ENCODE data around the gene RANBP10.
"Not testable (repeated sequence)": the region's sequence is repeated elsewhere in the genome, so short reads cannot be mapped to it uniquely, and the experiment has no call there.

The RANBP10 gene

DNA sequence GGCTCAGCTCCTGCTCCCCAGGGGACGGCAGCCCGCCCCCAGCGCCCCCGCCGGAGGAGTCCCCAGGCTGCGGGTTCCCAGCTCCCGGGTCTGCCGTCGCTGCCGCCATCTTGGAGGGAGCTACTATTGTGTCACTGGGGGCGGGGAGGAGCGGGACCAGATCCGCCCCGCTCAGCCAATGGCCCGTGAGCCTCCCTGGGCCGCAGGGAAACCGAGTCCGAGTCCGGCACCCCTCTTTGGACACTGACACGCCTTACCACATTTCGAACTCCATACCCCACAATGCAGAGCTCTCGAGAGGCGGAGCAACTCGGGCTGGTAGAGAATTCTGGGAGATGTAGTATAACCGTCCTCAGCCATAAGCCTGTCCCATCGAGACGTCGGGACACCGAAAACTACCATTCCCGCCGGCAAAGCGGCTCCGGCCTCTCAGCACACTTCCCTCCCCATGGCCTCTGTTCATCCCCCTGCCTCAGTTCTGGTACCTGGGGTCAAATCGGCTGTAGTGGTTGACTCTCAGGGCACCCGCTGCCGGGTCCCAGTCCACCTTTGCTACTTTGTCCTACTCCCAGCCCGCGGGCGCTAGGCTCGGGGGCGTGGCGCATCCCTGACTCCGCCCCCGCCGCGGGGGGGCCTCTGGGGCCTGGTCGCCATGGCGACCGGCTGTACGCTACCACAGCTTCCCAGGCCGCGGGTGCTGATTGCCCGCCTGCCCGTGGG lies at the start of gene RANBP10, which contains the start of gene TSNAXIP1:
Gene RANBP10 (minus strand): TSS at position 133 of the 720 bp plus-strand sequence. CDS start 24 bp downstream, at position 109.
Gene TSNAXIP1 (plus strand): TSS at position 462 of the 720 bp plus-strand sequence. CDS start 261 bp downstream, outside the sequence.
- DNase-seq (ENCODE audit: low read depth) = peak; percentile 95

DNA sequence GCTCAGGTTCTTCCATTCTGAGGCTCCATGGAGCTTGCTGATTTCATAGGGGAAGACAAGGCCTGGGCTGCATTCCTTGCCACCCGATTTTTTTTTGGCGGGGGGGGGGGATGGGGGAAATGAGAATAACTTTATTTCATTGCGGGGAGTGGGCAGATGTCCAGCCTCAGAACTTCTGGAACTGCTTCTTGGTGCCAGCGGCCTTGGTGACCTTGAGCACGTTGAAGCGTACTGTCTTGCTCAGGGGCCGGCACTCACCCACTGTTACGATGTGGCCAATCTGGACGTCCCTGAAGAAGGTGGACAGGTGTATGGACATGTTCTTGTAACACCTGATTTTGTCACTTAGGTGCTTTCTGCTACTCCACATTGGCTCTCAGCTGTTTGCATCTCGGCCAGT lies 49.4 kb upstream of the RANBP10 start:
- no peak for DNase-seq (ENCODE audit: low read depth)

DNA sequence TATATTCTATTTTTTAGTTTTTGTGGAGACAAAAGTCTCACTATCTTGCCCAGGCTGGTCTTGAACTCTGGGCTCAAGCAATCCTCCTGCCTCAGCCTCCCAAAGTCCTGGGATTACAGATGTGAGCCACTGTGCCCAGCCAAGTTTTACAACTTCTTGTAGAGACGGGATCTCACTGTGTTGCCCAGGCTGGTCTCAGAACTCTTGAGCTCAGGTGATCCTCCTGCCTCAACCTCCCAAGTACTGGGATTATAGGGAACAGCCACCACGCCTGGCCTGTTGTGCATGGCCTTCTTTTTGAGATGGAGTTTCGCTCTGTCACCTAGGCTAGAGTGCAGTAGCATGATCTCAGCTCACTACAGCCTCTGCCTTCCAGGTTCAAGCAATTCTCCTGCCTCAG lies 47.3 kb upstream of the RANBP10 start:
- DNase-seq (ENCODE audit: low read depth) = no peak

DNA sequence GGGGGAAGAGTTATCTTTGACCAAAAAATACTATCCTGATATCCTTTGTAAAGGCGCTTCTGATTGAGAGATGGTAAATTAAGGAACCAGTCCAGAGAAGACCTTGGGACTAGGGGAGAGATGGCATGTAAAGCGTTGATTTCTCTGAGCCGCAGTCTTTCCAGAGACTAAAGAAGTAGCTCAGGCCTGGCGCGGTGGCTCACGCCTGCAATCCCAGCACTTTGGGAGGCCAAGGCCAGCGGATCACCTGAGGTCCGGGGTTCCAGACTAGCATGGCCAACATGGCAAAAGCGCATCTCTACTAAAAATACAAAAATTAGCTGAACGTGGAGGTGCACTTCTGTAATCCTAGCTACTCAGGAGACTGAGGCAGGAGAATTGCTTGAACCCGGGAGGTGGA lies 41.8 kb upstream of the RANBP10 start:
- DNase-seq (ENCODE audit: low read depth) = no peak

DNA sequence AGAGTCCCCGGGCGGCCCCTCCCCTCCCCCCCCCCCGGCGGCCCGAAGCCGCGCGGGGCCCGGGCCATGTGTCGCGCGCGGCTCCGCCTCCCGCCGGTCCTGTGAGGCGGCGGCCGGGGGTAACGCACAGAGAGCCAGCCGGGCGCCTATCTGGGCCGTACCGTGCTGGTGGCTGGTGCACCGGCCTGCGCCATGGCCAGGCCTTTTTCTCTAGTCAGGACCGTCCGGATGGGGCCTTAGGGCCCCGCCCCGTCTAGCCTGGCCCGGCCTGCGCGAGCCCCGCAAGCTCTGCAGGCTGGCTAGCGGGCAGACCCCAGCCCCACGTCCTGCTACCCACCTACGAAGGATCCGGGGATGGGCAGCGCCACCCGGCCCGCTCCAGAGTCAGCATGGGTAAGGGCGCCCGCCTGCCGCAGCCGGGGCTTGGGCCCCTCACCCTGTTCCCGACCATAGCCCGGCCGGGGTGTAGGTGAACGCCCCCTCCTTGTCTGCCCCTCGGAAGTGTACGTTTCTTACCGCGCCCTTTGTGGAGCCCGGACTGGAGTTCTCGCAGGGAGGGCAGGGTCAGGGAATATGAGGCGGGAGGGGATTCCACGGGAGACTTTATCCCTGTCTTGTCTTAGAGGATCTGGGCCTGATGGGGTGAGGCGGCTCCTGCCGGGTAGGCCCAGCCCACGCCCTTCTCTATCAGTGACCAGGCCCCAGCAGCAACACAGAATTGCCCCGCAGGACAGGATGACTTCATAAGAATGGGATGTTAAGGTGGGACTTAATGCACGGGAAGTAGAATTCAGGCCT lies 40.9 kb upstream of the RANBP10 start, which contains the start of gene CENPT:
Gene CENPT (minus strand): TSS at position 630 of the 798 bp plus-strand sequence. CDS start 13,834 bp downstream, outside the sequence.
- no peak for DNase-seq (ENCODE audit: low read depth)

DNA sequence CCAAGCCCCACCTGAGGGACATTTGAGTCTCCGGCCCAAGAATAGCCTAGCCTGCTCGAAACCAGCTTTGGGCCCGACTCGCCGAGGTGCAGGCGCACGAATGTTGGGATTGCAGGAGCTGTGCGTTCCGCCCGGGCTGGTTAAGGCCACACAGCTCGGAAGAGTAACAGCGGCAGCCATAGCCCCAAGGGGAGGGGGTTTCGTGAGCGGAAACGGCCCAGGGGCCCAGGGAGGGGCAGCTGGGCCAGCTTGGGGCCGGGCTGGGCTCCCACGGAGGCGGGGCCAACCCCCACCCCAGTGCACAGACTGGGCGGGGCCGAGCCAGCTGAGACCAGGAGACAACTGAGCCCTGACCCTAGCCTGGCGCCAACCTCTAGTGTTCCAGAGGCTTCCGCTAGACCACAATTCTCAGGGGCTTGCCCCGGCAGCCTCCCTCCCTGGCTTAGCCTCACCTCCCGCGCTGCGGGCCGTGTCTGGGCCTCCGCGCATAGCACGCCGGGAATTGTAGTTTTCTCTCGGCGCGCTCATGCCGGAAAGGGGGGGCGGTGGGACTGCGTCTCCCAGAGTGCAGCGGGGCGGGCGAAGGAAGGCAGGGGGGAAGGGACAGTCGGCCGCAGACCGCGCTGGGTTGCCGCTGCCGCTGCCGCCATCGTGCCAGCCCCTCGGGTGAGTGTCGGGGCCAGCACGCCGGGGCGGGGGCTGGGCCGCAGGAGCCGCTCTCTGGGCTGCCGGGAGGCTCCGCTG lies 40.1 kb upstream of the RANBP10 start, which contains the start of gene NUTF2:
Gene NUTF2 (plus strand): TSS at position 614 of the 744 bp plus-strand sequence. CDS start 18,198 bp downstream, outside the sequence.
- peak; percentile 95 for DNase-seq (ENCODE audit: low read depth)

DNA sequence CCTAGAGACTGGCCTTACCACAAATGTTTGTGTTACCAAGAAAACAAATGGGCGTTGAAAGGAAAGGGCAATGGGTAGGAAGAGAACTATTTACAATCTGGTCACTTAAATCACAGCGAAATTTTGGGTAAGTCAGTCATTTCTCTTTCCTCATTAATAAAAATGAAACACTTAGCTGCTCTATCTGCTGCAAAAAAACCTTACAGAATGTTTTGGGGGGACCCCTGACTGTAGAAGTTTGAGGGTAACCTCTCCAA lies 39.6 kb upstream of the RANBP10 start:
- DNase-seq (ENCODE audit: low read depth) = no peak

DNA sequence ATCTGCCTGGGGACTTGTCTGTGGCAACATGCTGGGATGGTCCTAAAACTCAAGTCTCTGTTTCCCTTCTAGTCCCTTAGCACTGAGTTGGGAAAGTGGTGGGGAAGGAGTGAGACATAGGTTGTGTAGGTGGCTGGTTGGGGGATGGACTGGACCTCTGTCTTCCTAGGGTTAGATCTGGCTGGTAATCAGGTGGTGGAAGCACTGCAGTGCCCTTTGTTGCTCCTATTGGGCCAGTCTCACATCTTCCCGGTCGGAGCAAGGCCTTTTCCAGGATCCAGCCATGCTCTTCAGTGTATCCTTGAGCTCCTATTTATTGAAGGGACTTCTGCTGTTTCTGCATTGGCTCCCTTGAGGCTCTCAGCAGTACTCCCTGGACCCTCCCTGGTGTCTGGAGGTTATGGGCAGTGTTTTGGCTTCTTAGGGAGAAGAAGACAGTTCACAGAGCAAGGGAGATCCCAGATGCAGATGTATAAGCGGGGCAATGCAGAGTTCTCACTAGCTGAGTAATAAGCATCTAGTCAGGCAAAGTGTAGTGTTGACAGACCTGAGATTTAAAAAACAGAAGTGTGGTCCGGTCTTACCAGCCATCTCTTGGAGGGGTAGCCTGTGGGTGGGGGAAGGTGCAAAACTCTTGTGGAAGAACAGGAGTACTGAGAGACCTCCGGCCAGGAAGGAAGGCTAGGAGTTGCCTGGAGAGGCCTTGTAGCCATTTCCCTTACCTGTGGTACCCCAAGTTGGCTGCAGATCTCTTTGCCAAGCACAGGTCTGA lies 39.1 kb upstream of the RANBP10 start:
- DNase-seq (ENCODE audit: low read depth) = no peak

DNA sequence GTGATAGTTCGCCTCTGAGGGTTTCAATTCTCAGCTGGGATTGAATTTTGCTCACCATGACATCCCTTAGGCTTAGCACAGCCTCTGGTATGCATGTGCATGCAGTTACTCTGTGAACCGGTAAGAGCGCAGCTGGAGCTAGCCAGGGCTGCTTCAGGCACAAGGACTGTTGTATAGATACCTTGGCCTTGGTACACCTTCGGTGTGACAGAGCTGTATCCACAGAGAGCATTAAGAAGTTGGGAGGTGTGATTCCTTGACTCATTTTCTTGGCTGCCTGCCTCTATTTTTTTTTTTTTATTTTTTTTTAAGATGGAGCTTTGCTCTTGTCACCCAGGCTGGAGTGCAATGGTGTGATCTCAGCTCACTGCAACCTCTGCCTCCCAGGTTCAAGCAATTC lies 38.1 kb upstream of the RANBP10 start:
- no peak for DNase-seq (ENCODE audit: low read depth)

DNA sequence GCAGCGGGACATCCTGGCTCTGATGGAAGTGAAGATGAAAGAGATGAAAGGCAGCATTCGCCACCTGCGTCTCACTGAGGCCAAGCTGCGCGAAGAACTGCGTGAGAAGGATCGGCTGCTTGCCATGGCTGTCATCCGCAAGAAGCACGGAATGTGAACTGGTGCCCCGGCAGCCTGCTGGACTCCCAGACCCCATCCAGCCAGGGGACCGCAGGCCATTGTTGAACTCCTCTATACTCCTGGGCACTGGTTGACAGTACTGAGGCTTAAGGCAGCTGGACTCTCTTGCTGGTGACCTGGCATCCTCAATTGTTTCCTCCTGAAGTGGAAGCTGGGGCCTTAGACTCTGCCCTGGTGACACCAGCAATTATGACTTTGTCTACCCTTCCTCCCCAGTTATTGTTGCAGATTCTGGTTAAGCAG lies 37.0 kb upstream of the RANBP10 start:
- no peak for DNase-seq (ENCODE audit: low read depth)

DNA sequence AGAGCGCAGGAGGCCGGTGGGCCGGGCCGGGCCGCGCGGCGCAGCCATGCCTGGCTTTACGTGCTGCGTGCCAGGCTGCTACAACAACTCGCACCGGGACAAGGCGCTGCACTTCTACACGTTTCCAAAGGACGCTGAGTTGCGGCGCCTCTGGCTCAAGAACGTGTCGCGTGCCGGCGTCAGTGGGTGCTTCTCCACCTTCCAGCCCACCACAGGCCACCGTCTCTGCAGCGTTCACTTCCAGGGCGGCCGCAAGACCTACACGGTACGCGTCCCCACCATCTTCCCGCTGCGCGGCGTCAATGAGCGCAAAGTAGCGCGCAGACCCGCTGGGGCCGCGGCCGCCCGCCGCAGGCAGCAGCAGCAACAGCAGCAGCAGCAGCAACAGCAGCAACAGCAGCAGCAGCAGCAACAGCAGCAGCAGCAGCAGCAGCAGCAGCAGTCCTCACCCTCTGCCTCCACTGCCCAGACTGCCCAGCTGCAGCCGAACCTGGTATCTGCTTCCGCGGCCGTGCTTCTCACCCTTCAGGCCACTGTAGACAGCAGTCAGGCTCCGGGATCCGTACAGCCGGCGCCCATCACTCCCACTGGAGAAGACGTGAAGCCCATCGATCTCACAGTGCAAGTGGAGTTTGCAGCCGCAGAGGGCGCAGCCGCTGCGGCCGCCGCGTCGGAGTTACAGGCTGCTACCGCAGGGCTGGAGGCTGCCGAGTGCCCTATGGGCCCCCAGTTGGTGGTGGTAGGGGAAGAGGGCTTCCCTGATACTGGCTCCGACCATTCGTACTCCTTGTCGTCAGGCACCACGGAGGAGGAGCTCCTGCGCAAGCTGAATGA lies 36.4 kb upstream of the RANBP10 start:
- DNase-seq (ENCODE audit: low read depth) = peak; percentile 59

DNA sequence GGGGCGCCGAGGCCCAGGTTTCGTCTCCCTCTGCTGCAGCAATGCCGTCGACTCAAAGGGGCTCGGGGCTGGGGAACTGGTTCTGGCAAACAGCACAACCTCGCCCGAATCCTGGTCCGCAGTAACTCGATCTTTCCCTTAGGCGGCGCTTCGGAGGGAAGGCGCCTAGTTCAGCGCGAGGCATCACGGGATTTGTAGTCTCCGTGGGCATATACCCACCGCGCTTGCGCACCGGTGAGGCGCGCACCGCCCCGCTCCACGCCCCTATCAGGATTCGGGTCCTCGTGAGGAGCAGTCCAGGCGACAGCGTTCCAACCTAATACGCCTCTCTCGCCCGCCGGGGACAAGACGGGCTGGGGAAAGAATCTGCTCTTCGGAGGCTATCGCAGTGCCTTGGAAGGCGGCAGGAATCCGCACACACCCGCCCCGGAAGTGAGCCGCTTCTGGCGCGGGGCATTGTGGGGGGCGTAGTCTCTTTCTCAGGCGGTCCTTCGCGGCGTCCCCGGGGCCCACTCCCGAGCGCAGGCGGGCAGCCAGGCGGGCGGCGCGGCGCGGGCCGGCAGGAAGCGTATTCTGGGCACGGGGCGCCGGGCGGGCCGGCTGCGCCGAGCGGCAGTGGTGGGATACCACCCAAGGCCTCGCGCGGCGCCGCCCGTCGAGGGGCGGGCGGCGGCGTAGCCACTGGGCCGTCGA lies 35.6 kb upstream of the RANBP10 start, which contains the start of gene THAP11:
Gene THAP11 (plus strand): TSS at position 505 of the 693 bp plus-strand sequence. CDS start 235 bp downstream, outside the sequence.
- DNase-seq (ENCODE audit: low read depth) = peak; percentile 91

DNA sequence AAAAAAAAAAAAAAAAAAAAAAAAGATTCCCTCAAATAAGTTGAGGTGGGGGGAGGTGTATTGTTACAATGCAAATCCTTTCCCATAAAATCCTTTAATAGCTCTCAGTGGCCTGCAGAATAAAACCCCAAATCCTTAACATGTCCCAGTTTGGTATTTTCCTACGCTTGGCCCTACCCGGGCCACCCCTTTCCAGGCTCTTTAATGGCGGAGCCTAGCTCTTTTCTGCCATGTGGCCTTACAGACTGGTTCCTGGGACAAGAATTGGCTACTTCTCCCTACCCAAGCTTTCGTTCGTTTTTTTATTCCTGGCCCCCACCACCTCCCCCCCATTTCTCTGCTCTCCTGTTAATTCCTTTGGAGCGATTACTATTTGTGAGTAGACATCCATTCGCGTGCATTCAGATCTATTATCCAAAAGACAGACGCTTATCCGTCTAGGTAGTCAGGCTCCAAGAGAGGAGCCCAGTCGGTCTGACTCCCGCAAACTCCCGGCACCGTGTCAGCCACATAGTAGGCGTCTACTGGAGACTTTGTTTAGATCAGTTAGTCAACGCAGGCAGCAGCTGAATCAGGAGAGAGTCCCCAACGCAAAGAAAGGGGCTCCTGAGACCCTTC lies 34.9 kb upstream of the RANBP10 start:
- no peak for DNase-seq (ENCODE audit: low read depth)

DNA sequence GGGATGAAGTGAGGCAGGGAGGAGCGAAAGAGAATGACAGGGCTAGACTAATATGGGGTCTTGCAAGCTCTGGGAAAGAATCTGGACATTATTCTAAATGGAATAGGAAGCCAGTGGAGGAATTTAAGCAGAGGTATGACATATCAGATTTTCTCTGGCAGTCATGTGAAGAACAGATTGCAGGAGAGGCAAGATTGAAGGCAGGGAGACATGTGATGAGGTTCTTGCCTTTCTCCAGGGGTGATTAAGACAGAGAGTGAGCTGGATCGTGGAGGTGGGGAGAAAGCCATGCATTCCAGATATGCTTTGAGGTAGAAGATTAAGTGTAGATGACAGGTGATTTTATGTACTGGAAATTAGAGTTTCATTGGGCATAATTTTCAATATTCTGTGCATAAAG lies 31.5 kb upstream of the RANBP10 start:
- DNase-seq (ENCODE audit: low read depth) = no peak

DNA sequence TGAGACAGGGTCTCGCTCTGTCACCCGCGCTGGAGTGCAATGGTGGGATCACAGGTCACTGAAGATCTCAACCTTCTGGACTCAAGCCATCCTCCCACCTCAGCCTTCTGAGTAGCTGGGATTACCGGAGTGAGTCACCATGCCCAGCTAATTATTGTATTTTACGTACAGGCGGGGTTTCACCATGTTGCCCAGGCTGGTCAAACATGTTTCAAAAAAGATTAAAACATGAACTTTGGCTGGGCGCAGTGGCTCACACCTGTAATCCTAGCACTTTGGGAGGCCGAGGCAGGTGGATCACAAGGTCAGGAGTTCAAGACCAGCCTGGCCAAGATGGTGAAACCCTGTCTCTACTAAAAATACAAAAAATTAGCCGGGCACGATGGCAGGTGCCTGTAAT lies 30.8 kb upstream of the RANBP10 start:
- not testable (repeated sequence) for DNase-seq (ENCODE audit: low read depth)

DNA sequence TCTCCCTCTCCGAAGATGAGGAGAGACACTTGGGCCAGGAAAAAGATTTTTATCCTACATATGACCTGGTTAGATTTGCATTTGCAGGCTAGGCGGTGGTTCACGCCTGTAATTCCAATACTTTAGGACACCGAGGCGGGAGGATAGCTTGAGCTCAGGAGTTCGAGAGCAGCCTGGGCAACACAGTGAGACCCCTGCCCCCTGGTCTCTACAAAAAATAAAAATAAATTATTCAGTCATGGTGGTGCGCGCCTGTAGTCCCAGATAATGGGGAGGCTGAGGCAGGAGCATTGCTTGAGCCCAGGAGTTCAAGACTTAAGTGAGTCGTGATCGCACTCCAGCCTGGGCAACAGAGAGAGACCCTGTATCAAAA lies 27.9 kb upstream of the RANBP10 start:
- DNase-seq (ENCODE audit: low read depth) = no peak

DNA sequence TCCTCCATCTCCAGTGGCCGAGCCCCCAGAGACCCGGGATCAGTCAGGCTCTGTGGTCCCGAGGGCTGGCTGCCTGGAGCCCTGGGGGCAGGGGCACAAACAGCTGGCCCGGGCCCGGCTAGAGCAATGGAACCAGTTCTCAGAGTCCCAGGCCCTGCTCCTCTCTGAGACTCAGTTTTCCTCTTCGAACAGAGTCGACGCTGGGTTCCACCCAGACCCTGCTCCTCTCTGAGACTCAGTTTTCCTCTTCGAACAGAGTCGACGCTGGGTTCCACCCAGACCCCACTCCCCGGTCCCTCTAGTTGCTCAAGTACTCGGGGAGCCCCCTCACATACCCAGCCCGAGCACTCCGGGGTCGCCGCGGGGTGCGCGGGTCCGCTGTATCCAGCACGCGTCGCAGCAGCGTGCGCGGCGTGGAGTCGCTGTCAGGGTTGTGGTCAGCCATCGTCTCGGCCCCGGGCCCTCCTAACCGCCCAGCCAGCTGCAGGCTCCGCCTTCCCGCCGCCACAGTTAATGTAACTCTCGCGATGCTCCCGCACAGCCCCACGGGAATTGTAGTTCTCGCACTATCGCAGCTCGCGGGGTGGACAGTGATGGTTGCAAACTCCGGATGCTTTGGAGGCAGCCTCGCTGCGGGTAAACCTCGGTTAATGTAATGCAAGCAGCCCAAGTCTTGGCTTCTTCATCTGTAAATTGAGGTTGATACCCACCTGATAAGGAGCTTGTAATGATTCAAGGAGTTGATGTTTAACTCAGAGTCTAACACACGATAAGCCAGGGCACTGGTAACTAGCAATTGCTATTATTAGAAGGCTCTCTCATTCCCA lies 27.3 kb upstream of the RANBP10 start:
- DNase-seq (ENCODE audit: low read depth) = peak; percentile 91

DNA sequence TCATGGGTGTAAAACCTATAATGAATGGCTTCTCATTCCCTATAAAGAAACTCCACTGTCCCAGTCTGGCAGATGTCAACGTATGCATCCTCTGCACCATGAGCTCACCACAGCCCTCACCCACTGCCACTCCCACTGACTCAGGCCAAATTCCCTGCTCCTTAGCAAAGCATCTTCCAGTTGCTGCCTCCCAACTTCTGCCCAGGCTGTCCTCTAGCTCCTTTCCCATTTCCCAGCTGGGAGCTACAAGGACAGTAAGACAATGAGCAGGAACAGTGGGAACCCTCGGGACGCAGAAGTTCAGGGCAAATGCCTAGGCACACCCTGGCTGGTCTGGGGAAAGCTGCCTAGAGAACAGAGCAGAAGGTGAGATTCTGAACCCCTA lies 26.7 kb upstream of the RANBP10 start:
- DNase-seq (ENCODE audit: low read depth) = no peak

DNA sequence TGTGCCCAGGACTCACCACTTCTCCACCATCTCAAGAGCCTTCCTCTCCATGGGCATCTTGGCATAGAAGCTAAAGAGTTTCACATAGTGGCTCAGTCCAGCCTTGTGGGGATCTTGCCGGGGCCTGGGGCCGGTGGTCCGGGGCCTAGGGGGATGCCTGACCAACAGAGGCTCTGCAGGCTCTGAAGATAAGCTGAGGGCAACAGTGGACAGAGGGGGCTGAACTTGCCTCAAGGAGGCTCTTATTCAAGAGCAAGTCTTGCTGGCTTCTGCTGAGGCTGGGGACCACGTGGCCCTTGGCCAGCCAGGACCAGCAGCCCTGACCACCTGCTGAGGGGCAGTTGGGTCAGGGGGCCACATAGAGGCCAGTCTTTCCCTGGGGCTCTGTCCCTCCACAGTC lies 22.3 kb upstream of the RANBP10 start:
- no peak for DNase-seq (ENCODE audit: low read depth)

Data from activated T-cell treated with anti-CD3 and anti-CD28 coated beads for 48 hours (primary cell).